Neural cell (in vitro differentiated cells): Measurements from ENCODE around the gene DNAH5.

Experiments used
- EP300 ChIP-seq: fragments of 450-650 bp; conservative IDR thresholded peaks from 2 replicates; pipeline ENCODE4 v1.6.1; 2014; ENCODE audit warnings: antibody characterized with exemption, mild to moderate bottlenecking, moderate library complexity; ENCODE audit not compliant: poor library complexity, severe bottlenecking
- EZH2 ChIP-seq: fragments of 200-600, 300-800 bp; shearing (Covaris generic), sonication (generic); IDR thresholded peaks from 2 replicates; pipeline ENCODE4 v1.6.1; 2014; ENCODE audit warnings: antibody characterized with exemption, low read length, borderline replicate concordance, mild to moderate bottlenecking; ENCODE audit not compliant: insufficient read depth, poor library complexity, severe bottlenecking
- POLR2AphosphoS5 ChIP-seq: IDR thresholded peaks from 2 replicates; pipeline ENCODE4 v1.6.1; 2012
- SMC3 ChIP-seq: fragments of 450-650 bp; conservative IDR thresholded peaks from 2 replicates; pipeline ENCODE4 v1.6.1; 2014; ENCODE audit warnings: antibody characterized with exemption, mild to moderate bottlenecking, moderate library complexity; ENCODE audit not compliant: poor library complexity
- TF ChIP-seq, protein P1 (sequence below): fragments of 450-650 bp; IDR thresholded peaks from 2 replicates; pipeline ENCODE4 v1.5.1; 2014; ENCODE audit warnings: antibody characterized with exemption, mild to moderate bottlenecking, moderate library complexity; ENCODE audit not compliant: poor library complexity, severe bottlenecking
- TF ChIP-seq, protein P2 (sequence below): IDR thresholded peaks from 2 replicates; pipeline ENCODE4 v1.6.1; 2012; ENCODE audit warnings: borderline replicate concordance

- TF ChIP-seq, protein P1, sequence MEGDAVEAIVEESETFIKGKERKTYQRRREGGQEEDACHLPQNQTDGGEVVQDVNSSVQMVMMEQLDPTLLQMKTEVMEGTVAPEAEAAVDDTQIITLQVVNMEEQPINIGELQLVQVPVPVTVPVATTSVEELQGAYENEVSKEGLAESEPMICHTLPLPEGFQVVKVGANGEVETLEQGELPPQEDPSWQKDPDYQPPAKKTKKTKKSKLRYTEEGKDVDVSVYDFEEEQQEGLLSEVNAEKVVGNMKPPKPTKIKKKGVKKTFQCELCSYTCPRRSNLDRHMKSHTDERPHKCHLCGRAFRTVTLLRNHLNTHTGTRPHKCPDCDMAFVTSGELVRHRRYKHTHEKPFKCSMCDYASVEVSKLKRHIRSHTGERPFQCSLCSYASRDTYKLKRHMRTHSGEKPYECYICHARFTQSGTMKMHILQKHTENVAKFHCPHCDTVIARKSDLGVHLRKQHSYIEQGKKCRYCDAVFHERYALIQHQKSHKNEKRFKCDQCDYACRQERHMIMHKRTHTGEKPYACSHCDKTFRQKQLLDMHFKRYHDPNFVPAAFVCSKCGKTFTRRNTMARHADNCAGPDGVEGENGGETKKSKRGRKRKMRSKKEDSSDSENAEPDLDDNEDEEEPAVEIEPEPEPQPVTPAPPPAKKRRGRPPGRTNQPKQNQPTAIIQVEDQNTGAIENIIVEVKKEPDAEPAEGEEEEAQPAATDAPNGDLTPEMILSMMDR = no peak
- no peak for TF ChIP-seq POLR2AphosphoS5
- no peak for TF ChIP-seq EZH2
- TF ChIP-seq, protein P2, sequence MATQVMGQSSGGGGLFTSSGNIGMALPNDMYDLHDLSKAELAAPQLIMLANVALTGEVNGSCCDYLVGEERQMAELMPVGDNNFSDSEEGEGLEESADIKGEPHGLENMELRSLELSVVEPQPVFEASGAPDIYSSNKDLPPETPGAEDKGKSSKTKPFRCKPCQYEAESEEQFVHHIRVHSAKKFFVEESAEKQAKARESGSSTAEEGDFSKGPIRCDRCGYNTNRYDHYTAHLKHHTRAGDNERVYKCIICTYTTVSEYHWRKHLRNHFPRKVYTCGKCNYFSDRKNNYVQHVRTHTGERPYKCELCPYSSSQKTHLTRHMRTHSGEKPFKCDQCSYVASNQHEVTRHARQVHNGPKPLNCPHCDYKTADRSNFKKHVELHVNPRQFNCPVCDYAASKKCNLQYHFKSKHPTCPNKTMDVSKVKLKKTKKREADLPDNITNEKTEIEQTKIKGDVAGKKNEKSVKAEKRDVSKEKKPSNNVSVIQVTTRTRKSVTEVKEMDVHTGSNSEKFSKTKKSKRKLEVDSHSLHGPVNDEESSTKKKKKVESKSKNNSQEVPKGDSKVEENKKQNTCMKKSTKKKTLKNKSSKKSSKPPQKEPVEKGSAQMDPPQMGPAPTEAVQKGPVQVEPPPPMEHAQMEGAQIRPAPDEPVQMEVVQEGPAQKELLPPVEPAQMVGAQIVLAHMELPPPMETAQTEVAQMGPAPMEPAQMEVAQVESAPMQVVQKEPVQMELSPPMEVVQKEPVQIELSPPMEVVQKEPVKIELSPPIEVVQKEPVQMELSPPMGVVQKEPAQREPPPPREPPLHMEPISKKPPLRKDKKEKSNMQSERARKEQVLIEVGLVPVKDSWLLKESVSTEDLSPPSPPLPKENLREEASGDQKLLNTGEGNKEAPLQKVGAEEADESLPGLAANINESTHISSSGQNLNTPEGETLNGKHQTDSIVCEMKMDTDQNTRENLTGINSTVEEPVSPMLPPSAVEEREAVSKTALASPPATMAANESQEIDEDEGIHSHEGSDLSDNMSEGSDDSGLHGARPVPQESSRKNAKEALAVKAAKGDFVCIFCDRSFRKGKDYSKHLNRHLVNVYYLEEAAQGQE = no peak
- TF ChIP-seq EP300 = no peak
- TF ChIP-seq SMC3 = no peak
These were observed 249.3 kb downstream of the DNAH5 start for GRCh38 chr5:13695076-13695712.
